NCI-H510A (cell line): Measurements from ENCODE around the gene CEP57.

ENCODE experiments used
- DNase-seq: peaks from one replicate; lab custom pipeline; 2025; lab: John Stamatoyannopoulos, UW

CEP57 gene

GRCh38 chr11:95790123-95790932, at the start of gene CEP57:
TSS of gene CEP57 (plus strand) at chr11:95790498. CDS start at chr11:95790699, 201 bp downstream.
- DNase-seq: peak; percentile 88

DNA sequence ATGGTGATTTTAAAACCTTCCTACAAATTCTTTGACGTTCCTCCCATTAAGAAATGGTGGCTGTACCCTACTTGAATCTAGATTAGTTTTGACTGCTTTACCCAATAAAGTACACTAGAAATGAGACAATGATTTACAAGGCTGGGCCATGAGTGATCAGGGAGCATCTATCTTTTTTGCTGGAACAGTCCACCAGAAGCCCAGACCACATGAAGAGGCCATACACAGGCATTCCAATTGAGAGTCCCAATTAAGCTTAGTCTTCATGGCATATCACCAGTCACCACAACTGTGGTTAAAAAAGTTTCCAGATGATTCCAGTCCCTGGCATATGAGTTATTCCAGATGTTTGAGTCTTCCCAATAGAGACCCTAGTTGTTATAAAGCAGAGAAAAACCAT, 40.2 kb upstream of the CEP57 start:
- no peak for DNase-seq

GRCh38 chr11:95751515-95751914, 38.8 kb upstream of the CEP57 start:
- no peak for DNase-seq

DNA sequence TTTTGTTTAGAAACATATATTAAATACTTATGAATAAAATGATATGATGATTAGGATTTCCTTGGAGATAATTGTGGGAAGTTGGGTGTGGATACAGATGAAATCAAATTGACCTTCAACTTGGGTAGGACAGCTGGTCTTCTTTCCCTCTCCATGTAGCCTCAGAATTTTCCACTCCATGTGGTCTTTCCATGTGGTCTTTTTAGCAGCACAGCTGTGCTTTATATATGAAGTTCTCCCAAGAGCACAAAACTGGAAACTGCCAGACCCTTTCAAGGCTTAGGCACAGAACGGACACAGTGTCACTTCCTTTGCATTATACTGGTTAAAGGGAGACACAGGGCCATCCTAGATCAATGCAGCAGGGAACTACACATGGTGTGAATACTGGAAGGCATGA, 29.4 kb upstream of the CEP57 start:
- DNase-seq: no peak

- DNase-seq: no peak
Measured at GRCh38 chr11:95762534-95762933, 27.8 kb upstream of the CEP57 start.

GRCh38 chr11:95764267-95764898, 25.9 kb upstream of the CEP57 start:
- DNase-seq: no peak

GRCh38 chr11:95766701-95767100, 23.6 kb upstream of the CEP57 start:
- DNase-seq: no peak

DNA sequence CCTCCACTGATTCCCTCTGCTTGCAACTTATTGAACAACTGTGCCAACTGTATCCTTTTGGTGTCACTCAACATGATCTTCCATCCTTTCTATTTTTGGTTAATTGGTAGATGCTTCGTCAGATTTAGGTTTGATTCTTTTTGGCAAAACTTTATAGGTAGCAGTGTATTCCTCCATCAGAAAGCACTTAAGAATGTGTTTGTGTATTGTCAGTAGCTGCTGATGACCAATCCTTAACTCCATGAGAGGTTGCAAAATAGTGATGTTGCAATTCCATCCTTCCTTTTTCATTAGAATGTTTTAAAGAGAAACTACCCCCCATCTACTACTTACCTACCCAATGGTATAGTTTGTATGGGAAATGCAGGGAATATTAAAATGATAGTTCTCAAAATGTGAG, 22.8 kb upstream of the CEP57 start:
- no peak for DNase-seq

DNA sequence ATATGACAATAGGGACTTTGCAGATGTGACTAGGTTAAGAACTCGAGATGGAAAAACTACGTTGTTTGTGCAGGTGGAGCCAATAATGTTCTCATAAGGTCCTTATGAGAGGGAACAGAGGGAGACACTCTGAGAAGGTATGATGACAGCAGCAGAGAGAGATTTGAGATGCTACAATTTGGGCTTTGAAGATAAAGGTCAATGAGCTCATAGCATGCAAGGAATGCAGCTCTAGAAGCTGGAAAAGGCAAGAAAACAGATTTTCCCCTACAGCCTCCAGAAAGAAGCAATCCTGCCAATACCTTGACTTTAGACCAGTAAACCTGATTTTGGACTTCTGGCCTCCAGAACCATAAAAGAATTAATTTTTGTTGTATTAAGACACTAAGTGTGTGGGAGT, 21.8 kb upstream of the CEP57 start:
- DNase-seq: no peak

DNA sequence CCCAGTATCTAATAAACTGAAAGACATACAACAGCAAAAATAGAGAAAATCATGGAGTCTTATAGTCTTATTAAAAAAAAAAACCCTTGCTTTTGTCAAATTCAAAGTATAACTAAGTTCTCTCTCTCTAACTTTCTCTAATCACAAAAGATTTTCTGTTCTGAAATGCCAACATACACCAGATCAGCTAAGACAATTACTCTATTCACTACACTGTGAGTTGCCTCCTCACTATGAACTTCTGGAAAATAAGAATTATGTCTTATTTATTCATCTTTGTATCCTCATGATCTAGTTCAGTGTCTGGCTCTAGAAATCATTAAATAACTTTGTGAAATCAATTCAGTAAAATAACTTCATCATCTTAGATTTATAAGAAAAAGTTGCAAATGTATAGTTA, 13.4 kb upstream of the CEP57 start:
- DNase-seq: no peak

DNA sequence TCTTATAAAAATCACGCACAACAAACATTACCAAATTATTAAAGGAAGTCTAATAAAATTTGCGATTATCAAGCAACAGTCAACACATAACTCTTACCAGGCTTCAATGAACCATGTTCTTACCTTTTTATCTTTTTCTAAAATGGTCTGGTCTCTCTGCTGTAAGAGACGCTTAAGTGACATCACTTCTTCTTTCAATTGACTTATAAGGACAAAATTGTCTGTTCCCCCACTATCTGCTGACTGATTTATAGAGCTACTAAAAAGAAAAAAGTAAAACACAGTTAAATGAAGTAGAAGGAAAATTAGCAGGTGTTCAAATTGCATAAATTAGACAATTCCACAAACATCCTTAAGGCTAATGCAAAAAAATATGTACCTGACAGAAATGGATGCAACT, 11.6 kb upstream of the CEP57 start:
- DNase-seq: no peak

- no peak for DNase-seq
Measured at GRCh38 chr11:95780544-95780943, 9.8 kb upstream of the CEP57 start.

DNA sequence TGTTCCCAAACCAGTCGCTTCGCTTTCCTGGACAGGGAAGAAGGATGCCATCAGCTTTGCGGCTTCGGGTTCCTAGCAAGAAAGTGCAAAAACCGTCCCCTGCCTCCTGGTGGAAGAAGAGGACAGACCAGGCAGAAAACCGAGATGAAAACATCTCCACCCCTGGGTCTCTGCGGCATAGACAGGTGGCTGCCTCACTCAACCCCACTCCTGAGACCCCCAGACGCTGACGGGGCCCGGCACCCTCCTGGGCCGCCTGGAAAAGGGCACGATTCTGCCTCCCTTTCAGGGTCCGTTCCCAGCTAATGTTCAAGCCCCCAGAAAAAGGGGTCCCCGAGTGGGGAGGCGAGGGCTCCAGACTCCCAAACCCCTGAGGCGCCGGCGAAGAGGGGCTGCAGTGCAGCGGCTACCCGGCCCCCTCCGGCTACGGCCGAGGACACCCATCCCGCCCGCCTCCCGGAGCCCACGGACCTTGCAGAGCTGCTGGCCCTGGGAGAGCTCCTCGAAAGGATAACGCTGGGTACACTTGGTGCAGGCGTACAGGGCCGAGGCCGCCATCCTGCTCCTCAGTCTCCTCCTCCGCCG, 1.3 kb upstream of the CEP57 start:
- DNase-seq: no peak

DNA sequence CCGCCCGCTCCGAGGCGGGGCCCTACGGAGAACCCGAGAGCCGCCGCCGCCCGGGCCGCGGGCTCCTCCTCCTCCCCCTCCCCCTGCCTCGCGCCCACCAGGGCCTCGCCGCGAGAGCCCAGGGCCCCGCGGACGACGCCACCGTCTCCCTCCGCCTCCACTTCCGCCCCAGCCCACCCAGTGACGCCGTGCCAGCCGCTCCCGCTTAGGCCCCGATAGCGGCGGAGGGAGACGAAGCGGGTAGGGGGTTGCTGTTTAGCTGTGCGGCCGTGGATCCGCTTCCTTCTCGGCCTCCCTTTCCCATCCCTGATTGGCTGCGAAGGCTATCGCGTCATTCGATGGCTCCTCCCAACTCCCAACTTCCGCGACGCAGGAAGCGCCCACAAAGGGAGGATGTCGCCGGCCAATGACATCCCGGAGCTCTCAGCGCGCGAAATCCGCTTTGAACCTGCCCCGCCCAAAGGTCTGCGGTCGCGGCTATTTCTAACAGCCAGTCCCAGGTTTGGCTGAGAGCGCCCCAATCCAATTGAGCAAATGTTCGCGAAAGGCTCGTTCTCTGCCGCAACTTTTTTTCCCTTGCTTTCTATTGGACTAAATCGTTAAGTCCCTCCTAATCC, 684 bp upstream of the CEP57 start, which contains the start of gene FAM76B:
FAM76B (minus strand) TSS at position 277 of the 617 bp plus-strand sequence. CDS start 304 bp downstream, outside the sequence.
- peak; percentile 96 for DNase-seq

DNA sequence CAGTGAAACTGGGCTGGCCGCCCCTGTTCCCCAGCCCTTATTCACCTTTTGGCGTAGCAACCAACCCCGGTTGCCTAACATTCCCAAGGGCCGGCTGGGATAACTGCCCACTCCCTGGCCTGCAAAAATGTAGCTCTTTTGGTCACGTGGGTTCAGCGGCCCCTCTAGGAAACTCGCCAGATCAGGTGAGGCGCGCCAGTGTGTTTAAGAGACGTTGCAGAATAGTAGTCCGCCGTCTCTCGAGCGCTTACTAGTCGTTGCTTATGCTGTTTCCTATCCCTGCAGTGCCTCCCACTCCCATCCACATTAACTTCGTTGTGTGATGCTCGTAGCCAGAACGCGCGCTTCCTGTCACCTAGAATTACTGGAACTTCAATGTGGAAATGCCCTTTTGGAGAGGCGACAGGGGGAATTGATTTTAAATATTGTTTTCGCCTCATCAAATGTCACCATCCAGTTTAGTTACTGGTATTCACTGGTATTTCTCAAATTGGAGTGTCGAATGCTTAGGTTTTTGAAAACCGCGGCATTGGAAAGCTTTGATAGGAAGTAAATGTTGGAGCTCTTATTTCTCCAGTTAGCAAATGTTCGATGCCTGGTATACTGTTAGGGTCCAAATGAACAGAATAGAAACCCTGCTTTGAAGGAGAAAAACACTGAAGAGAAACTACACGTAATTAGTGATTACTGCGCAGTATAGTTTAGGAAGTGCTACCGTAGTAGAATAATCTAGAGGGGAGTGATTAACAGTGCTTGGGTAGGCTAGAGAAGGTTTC, 823 bp downstream of the CEP57 start:
- peak; percentile 15 for DNase-seq

DNA sequence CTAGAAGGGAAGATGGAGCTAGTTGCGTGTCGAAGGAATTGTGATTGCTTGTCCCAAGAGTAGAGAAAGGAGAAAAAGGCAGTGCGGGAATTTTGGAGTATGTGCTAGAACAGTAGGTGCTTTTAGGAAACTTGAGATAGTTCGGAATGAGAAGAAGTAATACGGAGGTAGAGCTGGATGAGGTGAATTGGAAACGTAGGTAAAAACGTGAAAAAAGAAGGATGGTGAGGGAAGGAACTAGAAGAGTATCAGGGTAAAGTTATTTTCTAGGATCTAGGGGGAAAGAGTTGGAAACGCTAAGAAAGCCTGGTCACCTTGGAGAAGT, 1.4 kb downstream of the CEP57 start:
- no peak for DNase-seq

DNA sequence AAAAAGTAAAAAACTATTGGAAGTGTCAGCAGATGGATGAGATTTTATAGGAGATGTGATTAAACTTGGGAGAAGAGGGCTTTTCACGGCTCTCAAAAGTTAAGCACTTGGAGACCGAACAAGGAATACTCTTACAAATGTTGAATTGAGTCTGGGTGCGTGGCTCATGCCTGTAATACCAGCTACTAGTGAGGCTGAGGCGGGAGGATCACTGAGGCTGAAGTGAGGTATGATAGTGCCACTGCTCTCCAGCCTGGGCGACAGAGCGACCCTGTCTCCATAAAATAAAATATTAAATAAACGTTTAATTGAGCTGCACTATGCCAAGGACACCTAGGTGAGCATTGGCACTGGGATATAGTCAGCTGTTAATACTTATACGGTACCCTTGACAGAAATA, 1.9 kb downstream of the CEP57 start:
- DNase-seq: no peak

DNA sequence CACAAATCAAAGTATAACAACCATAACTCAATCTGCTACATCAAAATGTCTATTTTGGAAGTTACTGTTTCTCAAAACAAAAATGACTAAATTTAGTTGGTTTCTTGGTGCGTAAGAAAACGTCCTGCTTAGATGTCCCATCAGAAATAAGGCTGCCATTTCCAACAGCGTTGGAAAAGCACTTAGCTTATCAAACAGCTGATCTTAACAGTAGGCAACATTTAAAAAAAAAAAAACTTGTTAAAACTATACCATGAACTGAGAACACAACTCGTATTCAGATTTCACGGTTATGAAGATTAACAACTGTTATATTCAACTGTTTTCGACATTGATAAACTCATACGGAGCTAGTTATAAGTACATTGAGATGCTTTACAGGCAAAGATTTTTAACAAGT, 2.4 kb downstream of the CEP57 start:
- no peak for DNase-seq

GRCh38 chr11:95793116-95793515, 2.8 kb downstream of the CEP57 start:
- no peak for DNase-seq

DNA sequence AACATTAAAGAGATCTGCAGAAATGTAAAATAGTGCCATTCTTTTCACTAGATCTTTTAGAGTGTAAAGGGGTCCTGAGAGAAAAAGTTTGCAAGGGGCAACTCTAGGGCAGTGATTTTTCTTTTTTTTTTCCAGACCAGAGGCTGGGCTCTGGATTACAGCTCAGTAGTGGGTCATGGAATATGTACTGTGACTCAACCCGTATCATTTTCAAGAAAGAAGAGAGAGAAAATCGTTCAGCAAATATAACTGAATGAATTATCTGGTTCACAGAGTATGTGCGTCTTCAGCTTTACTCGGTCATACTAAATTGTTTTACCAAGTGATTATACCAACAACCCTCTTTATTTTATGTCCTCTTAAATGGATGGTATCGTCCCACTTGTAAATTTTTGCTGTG, 3.8 kb downstream of the CEP57 start:
- DNase-seq: no peak

GRCh38 chr11:95795627-95796295, 5.5 kb downstream of the CEP57 start:
- DNase-seq: no peak

DNA sequence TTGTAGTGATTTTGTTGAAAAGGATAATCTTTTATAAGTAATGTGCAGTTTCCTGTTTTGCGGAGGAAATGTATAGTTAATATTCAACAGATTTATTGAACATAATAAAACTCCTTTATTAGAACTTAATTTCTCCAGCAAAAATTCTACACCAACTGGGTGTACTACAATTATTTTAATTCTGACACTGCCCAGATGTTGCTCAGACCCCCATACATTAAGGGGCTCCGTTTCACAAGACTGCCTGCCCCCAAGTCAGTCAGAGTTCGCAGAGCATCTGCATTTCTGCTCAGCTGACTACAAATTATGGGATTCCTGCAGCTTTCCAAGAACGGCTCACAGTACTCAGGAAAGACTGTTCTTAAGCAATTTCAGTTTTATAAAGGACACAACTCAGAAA, 6.2 kb downstream of the CEP57 start:
- no peak for DNase-seq
